Measurements from ENCODE around the gene NPB.

The NPB gene

GRCh38 chr17:81902653-81903414 lies 796 bp downstream of the NPB start:
- no peak for TF ChIP-seq CTCF (IDR thresholded peaks at IDR 0.05; ENCODE audit: low read length, missing control alignments)
- no peak for DNase-seq (ENCODE audit: low read depth)
- H3K4me3 ChIP-seq (replicated peaks; ENCODE audit: low read depth, low read length), result no peak overlapping the region

- no peak for DNase-seq (ENCODE audit: low read depth)
- no peak for TF ChIP-seq CTCF (IDR thresholded peaks at IDR 0.05; ENCODE audit: low read length, missing control alignments)
- no peak overlapping the region for H3K4me3 ChIP-seq (replicated peaks; ENCODE audit: low read depth, low read length)
These were observed 1.4 kb downstream of the NPB start for GRCh38 chr17:81903415-81903831.

- no peak overlapping the region for H3K4me3 ChIP-seq (replicated peaks; ENCODE audit: low read depth, low read length)
- no peak for TF ChIP-seq CTCF (IDR thresholded peaks at IDR 0.05; ENCODE audit: low read length, missing control alignments)
- no peak for DNase-seq (ENCODE audit: low read depth)
These were observed 2.0 kb downstream of the NPB start for GRCh38 chr17:81903896-81904599.

GRCh38 chr17:81904600-81905423 lies 2.8 kb downstream of the NPB start:
- DNase-seq (ENCODE audit: low read depth), result no peak
- no peak overlapping the region for H3K4me3 ChIP-seq (replicated peaks; ENCODE audit: low read depth, low read length)
- TF ChIP-seq CTCF (IDR thresholded peaks at IDR 0.05; ENCODE audit: low read length, missing control alignments), result no peak

GRCh38 chr17:81905424-81905875 lies 3.4 kb downstream of the NPB start:
- no peak overlapping the region for H3K4me3 ChIP-seq (replicated peaks; ENCODE audit: low read depth, low read length)
- TF ChIP-seq CTCF (IDR thresholded peaks at IDR 0.05; ENCODE audit: low read length, missing control alignments), result no peak
- no peak for DNase-seq (ENCODE audit: low read depth)

- no peak for TF ChIP-seq CTCF (IDR thresholded peaks at IDR 0.05; ENCODE audit: low read length, missing control alignments)
- DNase-seq (ENCODE audit: low read depth), result no peak
- no peak overlapping the region for H3K4me3 ChIP-seq (replicated peaks; ENCODE audit: low read depth, low read length)
These were observed 4.0 kb downstream of the NPB start for GRCh38 chr17:81905993-81906392.
